Loucy (cell line): Measurements from ENCODE around the gene CUEDC2.

ENCODE experiments used
- H2AFZ ChIP-seq: fragments of 200-600 bp; sonication (generic); 2 replicates; pipeline ENCODE4 v1.6.0; 2016; ENCODE audit warnings: antibody characterized with exemption, mild to moderate bottlenecking, low read length, moderate library complexity
- H3F3A ChIP-seq: fragments of 200-600 bp; 2 replicates; pipeline ENCODE4 v1.6.0; 2016; ENCODE audit warnings: antibody characterized with exemption, low read depth, mild to moderate bottlenecking
- H3K27me3 ChIP-seq: fragments of 200-600 bp; sonication (generic); 2 replicates; pipeline ENCODE4 v1.6.1; 2014; ENCODE audit warnings: low read length, mild to moderate bottlenecking; ENCODE audit not compliant: insufficient read depth, poor library complexity, severe bottlenecking
- H3K36me3 ChIP-seq: fragments of 200-600 bp; sonication (generic); 2 replicates; pipeline ENCODE4 v1.6.1; 2016; ENCODE audit warnings: low read length; ENCODE audit not compliant: insufficient read depth
- H3K4me1 ChIP-seq: fragments of 200-600 bp; sonication (generic); 2 replicates; pipeline ENCODE4 v1.5.1; 2014; ENCODE audit warnings: low read length, mild to moderate bottlenecking; ENCODE audit not compliant: insufficient read depth, poor library complexity, severe bottlenecking
- H3K4me2 ChIP-seq: fragments of 200-600 bp; sonication (generic); 2 replicates; pipeline ENCODE4 v1.6.0; 2014; ENCODE audit warnings: antibody characterized with exemption, low read length, low read depth, mild to moderate bottlenecking; ENCODE audit not compliant: poor library complexity, severe bottlenecking
- H3K4me3 ChIP-seq: fragments of 200-600 bp; sonication (generic); 2 replicates; pipeline ENCODE4 v1.5.1; 2014; ENCODE audit warnings: low read length, mild to moderate bottlenecking, mixed read lengths; ENCODE audit not compliant: poor library complexity, severe bottlenecking
- H3K79me2 ChIP-seq: fragments of 200-600 bp; sonication (generic); 2 replicates; pipeline ENCODE4 v1.6.1; 2014; ENCODE audit warnings: low read length; ENCODE audit not compliant: insufficient read depth
- H3K9ac ChIP-seq: fragments of 200-600 bp; sonication (generic); 2 replicates; pipeline ENCODE4 v1.6.0; 2014; ENCODE audit warnings: mild to moderate bottlenecking, low read depth, low read length, moderate library complexity; ENCODE audit not compliant: poor library complexity, severe bottlenecking
- H3K9me2 ChIP-seq: fragments of 200-600 bp; sonication (generic); replicated peaks from 2 replicates; pipeline ENCODE4 v1.6.1; 2016; ENCODE audit warnings: low read depth, low read length, mixed read lengths
- H3K9me3 ChIP-seq: fragments of 200-600 bp; sonication (generic); 2 replicates; pipeline ENCODE4 v1.6.1; 2014; ENCODE audit warnings: mild to moderate bottlenecking, antibody characterized with exemption, low read length, low read depth; ENCODE audit not compliant: insufficient read depth
- H4K20me1 ChIP-seq: fragments of 200-600 bp; sonication (generic); 2 replicates; pipeline ENCODE4 v1.6.0; 2014; ENCODE audit warnings: antibody characterized with exemption, low read length, mild to moderate bottlenecking; ENCODE audit not compliant: insufficient read depth, poor library complexity, severe bottlenecking
- CTCF ChIP-seq: fragments of 200-600 bp; sonication (generic); conservative IDR thresholded peaks from 2 replicates; pipeline ENCODE4 v1.5.1; 2014; ENCODE audit warnings: mild to moderate bottlenecking, antibody characterized with exemption, low read length
- EZH2phosphoT487 ChIP-seq: fragments of 200-600 bp; IDR thresholded peaks from 2 replicates; pipeline ENCODE4 v1.6.1; 2018; ENCODE audit warnings: antibody characterized with exemption, mild to moderate bottlenecking, moderate library complexity, borderline replicate concordance

The CUEDC2 gene

GRCh38 chr10:102382871-102383270 is 49.5 kb downstream of the CUEDC2 start:
- H2AFZ ChIP-seq: no peak overlapping the region
- no peak for TF ChIP-seq CTCF
- TF ChIP-seq EZH2phosphoT487: no peak
- H3K9me3 ChIP-seq: no peaks in the 10 kb centered on the region

GRCh38 chr10:102381983-102382382 is 50.4 kb downstream of the CUEDC2 start:
- no peaks in the 10 kb centered on the region for H3F3A ChIP-seq
- no peaks in the 10 kb centered on the region for H3K4me1 ChIP-seq
- no peaks in the 10 kb centered on the region for H4K20me1 ChIP-seq
- no peak overlapping the region for H3K9ac ChIP-seq
- no peaks in the 10 kb centered on the region for H3K9me2 ChIP-seq
- no peak overlapping the region for H3K4me2 ChIP-seq
- H3K36me3 ChIP-seq: peaks cover 47% of the 10 kb centered on the region; the same call in 1 of the 2 replicates
- H3K4me3 ChIP-seq: no peak overlapping the region
- H3K27me3 ChIP-seq: no peaks in the 10 kb centered on the region
- H2AFZ ChIP-seq: no peak overlapping the region
- H3K79me2 ChIP-seq: no peaks in the 10 kb centered on the region
- H3K9me3 ChIP-seq: no peaks in the 10 kb centered on the region
- no peak for TF ChIP-seq CTCF
- TF ChIP-seq EZH2phosphoT487: no peak

More at GRCh38 chr10:102382871-102383270, 49.5 kb downstream of the CUEDC2 start:
- Histone ChIP-seq H3K9me2 (no peaks in the 10 kb centered on the region), H3K36me3 (peaks cover 46% of the 10 kb centered on the region; the same call in 1 of the 2 replicates), H3K79me2 (no peaks in the 10 kb centered on the region), H3K4me1 (no peaks in the 10 kb centered on the region), H3K9ac (no peak overlapping the region), H4K20me1 (no peaks in the 10 kb centered on the region), H3K4me2 (no peak overlapping the region), H3F3A (no peaks in the 10 kb centered on the region), H3K27me3 (no peaks in the 10 kb centered on the region), H3K4me3 (no peak overlapping the region)

GRCh38 chr10:102379383-102379782 is 53.0 kb downstream of the CUEDC2 start:
- no peaks in the 10 kb centered on the region for H3K4me1 ChIP-seq
- H3K4me3 ChIP-seq: no peak overlapping the region
- H2AFZ ChIP-seq: no peak overlapping the region
- no peaks in the 10 kb centered on the region for H4K20me1 ChIP-seq
- no peaks in the 10 kb centered on the region for H3K9me2 ChIP-seq
- H3K27me3 ChIP-seq: no peaks in the 10 kb centered on the region
- no peaks in the 10 kb centered on the region for H3K9me3 ChIP-seq
- H3F3A ChIP-seq: no peaks in the 10 kb centered on the region
- H3K4me2 ChIP-seq: no peak overlapping the region
- TF ChIP-seq CTCF: no peak
- no peak for TF ChIP-seq EZH2phosphoT487
- no peaks in the 10 kb centered on the region for H3K79me2 ChIP-seq
- H3K36me3 ChIP-seq: peaks cover 66% of the 10 kb centered on the region; the same call in 1 of the 2 replicates
- H3K9ac ChIP-seq: no peak overlapping the region
